Measurements from ENCODE around the gene SEC31A.

GRCh38 chr4:82842593-82842992 is 48.4 kb downstream of the SEC31A start:
- TF ChIP-seq CTCF (IDR thresholded peaks at IDR 0.05), result peak in 1 of 3 donors; percentile 24
- TF ChIP-seq POLR2A (IDR thresholded peaks at IDR 0.05), result no peak
- no peak for TF ChIP-seq EP300 (IDR thresholded peaks at IDR 0.05)
